Fibroblast of lung (primary cell): ENCODE measurements around the gene PPIP5K2.

Experiments
- CTCF ChIP-seq, 2 donors: IDR thresholded peaks in 1 of 2; conservative IDR thresholded peaks in 1 of 2; 1 replicate in 1 of 2; 2 replicates in 1 of 2; pipeline ENCODE4 v1.5.1; 2011 to 2012; ENCODE audit warnings: low read length in 2 of 2, control low read depth in 1 of 2, inconsistent platforms in 1 of 2, low read depth in 1 of 2, mild to moderate bottlenecking in 1 of 2
- EZH2 ChIP-seq: IDR thresholded peaks from 2 replicates; pipeline ENCODE4 v1.5.1; 2012; ENCODE audit warnings: low read length, control low read depth, mild to moderate bottlenecking; ENCODE audit errors: missing control alignments

- TF ChIP-seq CTCF (conservative IDR thresholded peaks at IDR 0.05 in 1 of 2, IDR thresholded peaks at IDR 0.05 in 1 of 2; ENCODE audit: low read depth in 1 of 2, low read length in 2 of 2) (no peak), EZH2 (no peak)
These were observed 6.5 kb downstream of the PPIP5K2 start for GRCh38 chr5:103126557-103126956.
